H1 (cell line): ENCODE data around the gene EDN1.

Experiments
- CTBP2 ChIP-seq: IDR thresholded peaks from 2 replicates; pipeline ENCODE4 v1.7.0; 2011; ENCODE audit warnings: borderline replicate concordance, mild to moderate bottlenecking, moderate library complexity, mixed read lengths, low read length; ENCODE audit not compliant: insufficient read depth, insufficient read length
- NANOG ChIP-seq: IDR thresholded peaks from 2 replicates; pipeline ENCODE4 v1.6.1; 2011; ENCODE audit warnings: low read length, low read depth, mild to moderate bottlenecking, inconsistent platforms; ENCODE audit not compliant: insufficient read depth, poor library complexity, severe bottlenecking
- NRF1 ChIP-seq: IDR thresholded peaks from 2 replicates; pipeline ENCODE4 v1.6.1; 2011; ENCODE audit warnings: mild to moderate bottlenecking, low read depth, low read length, improper control_type of control experiment
- PHF8 ChIP-seq: fragments of 200-600 bp; sonication (generic); conservative IDR thresholded peaks from 2 replicates; pipeline ENCODE4 v1.7.1; 2012; ENCODE audit warnings: low read depth, mild to moderate bottlenecking, inconsistent platforms, low read length, moderate library complexity
- POLR2A ChIP-seq, 2 experiments: IDR thresholded peaks; 1 replicate in 1 of 2; 2 replicates in 1 of 2; pipeline ENCODE4 v1.6.1; 2011; ENCODE audit warnings: low read depth in 2 of 2, low read length in 2 of 2, mild to moderate bottlenecking in 2 of 2; ENCODE audit errors: control extremely low read depth in 1 of 2
- POLR2AphosphoS5 ChIP-seq: IDR thresholded peaks from 2 replicates; pipeline ENCODE4 v1.6.1; 2011; ENCODE audit warnings: low read depth, low read length
- RAD21 ChIP-seq, 2 experiments: IDR thresholded peaks in 1 of 2; conservative IDR thresholded peaks in 1 of 2; 2 replicates each; pipeline ENCODE4 v1.6.1; 2011; ENCODE audit warnings: low read depth in 2 of 2, low read length in 2 of 2, improper control_type of control experiment in 1 of 2, inconsistent platforms in 1 of 2, mild to moderate bottlenecking in 1 of 2, moderate library complexity in 1 of 2
- ZNF274 ChIP-seq: IDR thresholded peaks from 2 replicates; pipeline ENCODE4 v1.7.0; 2012; ENCODE audit warnings: low read length, borderline replicate concordance; ENCODE audit errors: extremely low read depth
- TF ChIP-seq, protein P1 (sequence below), 3 experiments: IDR thresholded peaks; 1 replicate in 2 of 3; 2 replicates in 1 of 3; pipeline versions ENCODE4 v1.5.1 to v1.6.1; 2011; ENCODE audit warnings: low read length in 3 of 3, mild to moderate bottlenecking in 3 of 3, inconsistent platforms in 2 of 3, low read depth in 1 of 3, moderate library complexity in 1 of 3; ENCODE audit not compliant: insufficient read depth in 1 of 3; ENCODE audit errors: control extremely low read depth in 1 of 3

DNA sequence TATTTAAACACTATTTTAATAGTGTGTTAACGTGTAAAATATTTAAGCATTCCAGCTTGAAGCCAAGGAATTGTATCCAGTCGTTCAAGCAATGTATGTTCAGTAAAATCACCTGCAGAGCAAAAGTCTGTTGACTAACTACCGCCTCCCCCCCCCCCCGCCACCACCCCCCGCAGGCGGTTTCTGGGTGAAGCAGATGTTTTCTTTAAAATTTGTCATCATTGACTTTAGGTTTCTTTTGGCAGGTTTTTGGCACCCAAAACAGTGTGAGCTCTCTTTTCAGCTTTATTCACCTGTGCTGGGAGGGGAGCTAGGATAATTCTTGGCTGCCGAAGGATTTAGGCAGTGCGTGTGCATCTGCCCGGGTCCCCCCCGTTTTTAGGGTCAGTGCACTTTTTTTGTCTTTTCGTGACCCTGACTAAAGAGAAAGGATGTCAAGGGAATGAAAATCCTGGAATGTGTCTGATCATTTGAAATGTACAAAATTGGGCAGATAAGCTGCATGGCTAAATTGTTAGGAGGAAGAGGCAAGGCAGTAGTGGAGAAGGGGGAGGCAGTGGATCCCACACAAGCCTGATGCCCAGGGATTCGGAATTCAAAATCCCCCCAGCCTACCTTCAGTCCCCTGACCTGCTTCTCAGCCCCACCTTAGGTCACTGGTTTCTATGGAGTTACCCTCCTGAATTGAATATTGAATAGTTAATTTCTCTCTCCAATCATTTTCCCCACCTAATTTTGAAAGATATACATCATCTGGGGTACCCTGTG lies 1.1 kb downstream of the EDN1 start:
- TF ChIP-seq, protein P1, sequence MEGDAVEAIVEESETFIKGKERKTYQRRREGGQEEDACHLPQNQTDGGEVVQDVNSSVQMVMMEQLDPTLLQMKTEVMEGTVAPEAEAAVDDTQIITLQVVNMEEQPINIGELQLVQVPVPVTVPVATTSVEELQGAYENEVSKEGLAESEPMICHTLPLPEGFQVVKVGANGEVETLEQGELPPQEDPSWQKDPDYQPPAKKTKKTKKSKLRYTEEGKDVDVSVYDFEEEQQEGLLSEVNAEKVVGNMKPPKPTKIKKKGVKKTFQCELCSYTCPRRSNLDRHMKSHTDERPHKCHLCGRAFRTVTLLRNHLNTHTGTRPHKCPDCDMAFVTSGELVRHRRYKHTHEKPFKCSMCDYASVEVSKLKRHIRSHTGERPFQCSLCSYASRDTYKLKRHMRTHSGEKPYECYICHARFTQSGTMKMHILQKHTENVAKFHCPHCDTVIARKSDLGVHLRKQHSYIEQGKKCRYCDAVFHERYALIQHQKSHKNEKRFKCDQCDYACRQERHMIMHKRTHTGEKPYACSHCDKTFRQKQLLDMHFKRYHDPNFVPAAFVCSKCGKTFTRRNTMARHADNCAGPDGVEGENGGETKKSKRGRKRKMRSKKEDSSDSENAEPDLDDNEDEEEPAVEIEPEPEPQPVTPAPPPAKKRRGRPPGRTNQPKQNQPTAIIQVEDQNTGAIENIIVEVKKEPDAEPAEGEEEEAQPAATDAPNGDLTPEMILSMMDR (IDR thresholded peaks at IDR 0.05; ENCODE audit: control extremely low read depth in 1 of 3, insufficient read depth in 1 of 3, low read depth in 1 of 3, low read length in 3 of 3): no peak
- no peak for TF ChIP-seq CTBP2
- TF ChIP-seq RAD21 (IDR thresholded peaks at IDR 0.05 in 1 of 2, conservative IDR thresholded peaks at IDR 0.05 in 1 of 2; ENCODE audit: low read depth in 2 of 2, low read length in 2 of 2): no peak
- no peak for TF ChIP-seq POLR2A (IDR thresholded peaks at IDR 0.05; ENCODE audit: control extremely low read depth in 1 of 2, low read depth in 2 of 2, low read length in 2 of 2)
- no peak for TF ChIP-seq NANOG
- no peak for TF ChIP-seq POLR2AphosphoS5
- TF ChIP-seq ZNF274: no peak
- TF ChIP-seq NRF1: no peak
- TF ChIP-seq PHF8: no peak
